ENCODE measurements around the gene RXRG. TPM values are rescaled to one million over a fixed set of nuclear protein-coding genes. Genes with fewer than 3 reads are reported as not detected.

The RXRG gene
- total RNA-seq, 1 experiment from 2014 or later: not detected

DNA sequence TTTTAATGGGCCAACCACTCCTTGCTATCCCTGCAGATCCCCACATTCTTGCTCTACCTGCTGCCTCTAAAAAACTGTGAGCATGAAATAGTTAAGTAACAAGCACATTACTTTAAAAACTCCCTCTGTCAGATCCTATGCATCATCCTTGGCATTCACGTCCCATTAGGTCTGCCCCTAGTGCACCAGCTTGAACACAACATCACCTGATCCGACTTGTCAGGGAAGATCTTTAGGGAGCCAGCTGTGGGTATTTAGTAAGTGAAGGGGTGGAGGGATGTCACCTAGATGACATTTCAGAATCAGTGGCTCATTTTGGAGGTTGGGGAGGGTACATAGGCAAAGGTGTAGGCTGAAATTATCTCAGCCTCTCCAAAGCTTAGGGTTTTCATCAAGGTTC, 33.5 kb downstream of the RXRG start:
- ChIA-PET POLR2A (no interaction called here), CTCF (no interaction called here), RAD21 (ENCODE audit: low non-redundant PET in 1 of 2, low total read pairs in 2 of 2, uncharacterized antibody in 2 of 2, unreplicated experiment in 2 of 2) (no interaction called here)
- Histone ChIP-seq H3K4me3 (replicated peaks in 1 of 2; ENCODE audit: low read depth in 1 of 2, low read length in 2 of 2) (no peak overlapping the region), H3K4me1 (ENCODE audit: control insufficient read depth in 1 of 2, insufficient read depth in 2 of 2, low read length in 2 of 2) (no peaks in the 10 kb centered on the region), H4K20me1 (ENCODE audit: insufficient read depth) (no peaks in the 10 kb centered on the region), H3K9me3 (ENCODE audit: control insufficient read depth in 1 of 2, insufficient read depth in 1 of 2, low read depth in 1 of 2, low read length in 2 of 2) (no peaks in the 10 kb centered on the region), H3K9me2 (ENCODE audit: insufficient read depth) (no peaks in the 10 kb centered on the region), H2AFZ (ENCODE audit: low read depth, low read length, poor library complexity, severe bottlenecking) (no peak overlapping the region), H3K27me3 (ENCODE audit: insufficient read depth, low read length) (peaks cover 48% of the 10 kb centered on the region), H3K4me2 (ENCODE audit: low read length) (no peak overlapping the region), H3K36me3 (ENCODE audit: control insufficient read depth in 1 of 2, insufficient read depth in 2 of 2, low read length in 2 of 2) (no peaks in the 10 kb centered on the region), H3K9ac (ENCODE audit: low read length) (no peak overlapping the region), H3K27ac (ENCODE audit: low read depth, low read length) (no peak overlapping the region), H3K79me2 (ENCODE audit: insufficient read depth, low read length) (no peaks in the 10 kb centered on the region)
- BruUV-seq (replicated peaks): no TSS peak
- intact Hi-C loops (cut with micrococcal nuclease): no loop called here
- TF ChIP-seq, protein P1, sequence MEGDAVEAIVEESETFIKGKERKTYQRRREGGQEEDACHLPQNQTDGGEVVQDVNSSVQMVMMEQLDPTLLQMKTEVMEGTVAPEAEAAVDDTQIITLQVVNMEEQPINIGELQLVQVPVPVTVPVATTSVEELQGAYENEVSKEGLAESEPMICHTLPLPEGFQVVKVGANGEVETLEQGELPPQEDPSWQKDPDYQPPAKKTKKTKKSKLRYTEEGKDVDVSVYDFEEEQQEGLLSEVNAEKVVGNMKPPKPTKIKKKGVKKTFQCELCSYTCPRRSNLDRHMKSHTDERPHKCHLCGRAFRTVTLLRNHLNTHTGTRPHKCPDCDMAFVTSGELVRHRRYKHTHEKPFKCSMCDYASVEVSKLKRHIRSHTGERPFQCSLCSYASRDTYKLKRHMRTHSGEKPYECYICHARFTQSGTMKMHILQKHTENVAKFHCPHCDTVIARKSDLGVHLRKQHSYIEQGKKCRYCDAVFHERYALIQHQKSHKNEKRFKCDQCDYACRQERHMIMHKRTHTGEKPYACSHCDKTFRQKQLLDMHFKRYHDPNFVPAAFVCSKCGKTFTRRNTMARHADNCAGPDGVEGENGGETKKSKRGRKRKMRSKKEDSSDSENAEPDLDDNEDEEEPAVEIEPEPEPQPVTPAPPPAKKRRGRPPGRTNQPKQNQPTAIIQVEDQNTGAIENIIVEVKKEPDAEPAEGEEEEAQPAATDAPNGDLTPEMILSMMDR (IDR thresholded peaks at IDR 0.05 in 2 of 3, conservative IDR thresholded peaks at IDR 0.05 in 1 of 3; ENCODE audit: borderline replicate concordance in 1 of 3, insufficient read depth in 1 of 3, low read depth in 2 of 3, low read length in 2 of 3): 0 out of 6 replicates have a peak, but pooled peaks of 1 of the 3 experiments have one; percentile 2
- no peak for TF ChIP-seq EZH2phosphoT487 (IDR thresholded peaks at IDR 0.05; ENCODE audit: borderline replicate concordance)
- ATAC-seq: peak; percentile 47; the same call in 1 of the 2 replicates
- DNase-seq (ENCODE audit: low read depth, low spot score): no peak

DNA sequence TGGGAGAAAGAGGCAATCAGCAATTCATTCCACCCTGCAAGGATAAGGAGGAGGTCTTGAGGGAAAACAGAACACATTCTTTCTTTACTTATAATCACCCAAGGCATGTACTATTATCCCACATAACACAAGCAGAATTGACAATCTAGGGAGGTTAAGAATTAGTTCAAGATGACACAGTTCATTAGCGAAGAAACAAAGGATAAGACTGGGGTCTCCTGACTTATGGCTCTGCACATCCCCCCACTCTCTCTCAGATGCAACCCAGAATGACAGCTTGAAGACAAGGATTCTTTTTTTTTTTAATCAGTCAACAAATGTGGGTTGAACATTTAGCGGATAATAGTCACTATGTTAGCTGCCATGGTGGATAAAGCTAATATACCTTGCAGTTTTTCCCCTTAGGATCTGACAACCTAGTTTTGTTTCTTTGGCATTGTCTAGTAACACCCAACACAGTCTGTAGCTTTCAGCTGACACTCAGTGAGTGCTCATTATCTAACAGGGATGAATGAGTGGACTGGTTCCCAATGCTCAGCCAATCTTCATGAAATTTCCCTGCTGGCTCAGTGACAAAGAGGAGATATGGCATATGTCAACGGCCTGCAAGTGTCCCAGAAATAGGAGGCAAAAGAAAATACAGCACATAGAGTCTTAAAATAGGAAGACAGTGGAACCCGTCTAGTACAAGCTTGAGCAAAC, 35.1 kb downstream of the RXRG start:
- ChIA-PET CTCF (interaction anchor here (0.8 to 0.9 kb wide), 2 partner anchors 41 to 181 kb away, joined by 3 to 6 read pairs; no protein-coding TSS in a partner anchor), RAD21 (ENCODE audit: low non-redundant PET in 1 of 2, low total read pairs in 2 of 2, uncharacterized antibody in 2 of 2, unreplicated experiment in 2 of 2) (no interaction called here), POLR2A (no interaction called here)
- no peak for ATAC-seq
- no peaks in the 10 kb centered on the region for H3K9me2 ChIP-seq (ENCODE audit: insufficient read depth)
- no TSS peak for BruUV-seq (replicated peaks)
- no peak overlapping the region for H3K4me2 ChIP-seq (ENCODE audit: low read length)
- H3K36me3 ChIP-seq (ENCODE audit: control insufficient read depth in 1 of 2, insufficient read depth in 2 of 2, low read length in 2 of 2): no peaks in the 10 kb centered on the region
- H3K79me2 ChIP-seq (ENCODE audit: insufficient read depth, low read length): no peaks in the 10 kb centered on the region
- no peaks in the 10 kb centered on the region for H4K20me1 ChIP-seq (ENCODE audit: insufficient read depth)
- no peak overlapping the region for H3K4me3 ChIP-seq (replicated peaks in 1 of 2; ENCODE audit: low read depth in 1 of 2, low read length in 2 of 2)
- H3K9ac ChIP-seq (ENCODE audit: low read length): no peak overlapping the region
- no peaks in the 10 kb centered on the region for H3K9me3 ChIP-seq (ENCODE audit: control insufficient read depth in 1 of 2, insufficient read depth in 1 of 2, low read depth in 1 of 2, low read length in 2 of 2)
- DNase-seq (ENCODE audit: low read depth, low spot score): no peak
- no peaks in the 10 kb centered on the region for H3K4me1 ChIP-seq (ENCODE audit: control insufficient read depth in 1 of 2, insufficient read depth in 2 of 2, low read length in 2 of 2)
- peaks cover 32% of the 10 kb centered on the region for H3K27me3 ChIP-seq (ENCODE audit: insufficient read depth, low read length)
- H3K27ac ChIP-seq (ENCODE audit: low read depth, low read length): no peak overlapping the region
- intact Hi-C loops (cut with micrococcal nuclease): loop anchor here (10.0 kb wide), 1 partner anchor 305 kb away; no protein-coding TSS in a partner anchor
- no peak overlapping the region for H2AFZ ChIP-seq (ENCODE audit: low read depth, low read length, poor library complexity, severe bottlenecking)
- TF ChIP-seq, protein P2, sequence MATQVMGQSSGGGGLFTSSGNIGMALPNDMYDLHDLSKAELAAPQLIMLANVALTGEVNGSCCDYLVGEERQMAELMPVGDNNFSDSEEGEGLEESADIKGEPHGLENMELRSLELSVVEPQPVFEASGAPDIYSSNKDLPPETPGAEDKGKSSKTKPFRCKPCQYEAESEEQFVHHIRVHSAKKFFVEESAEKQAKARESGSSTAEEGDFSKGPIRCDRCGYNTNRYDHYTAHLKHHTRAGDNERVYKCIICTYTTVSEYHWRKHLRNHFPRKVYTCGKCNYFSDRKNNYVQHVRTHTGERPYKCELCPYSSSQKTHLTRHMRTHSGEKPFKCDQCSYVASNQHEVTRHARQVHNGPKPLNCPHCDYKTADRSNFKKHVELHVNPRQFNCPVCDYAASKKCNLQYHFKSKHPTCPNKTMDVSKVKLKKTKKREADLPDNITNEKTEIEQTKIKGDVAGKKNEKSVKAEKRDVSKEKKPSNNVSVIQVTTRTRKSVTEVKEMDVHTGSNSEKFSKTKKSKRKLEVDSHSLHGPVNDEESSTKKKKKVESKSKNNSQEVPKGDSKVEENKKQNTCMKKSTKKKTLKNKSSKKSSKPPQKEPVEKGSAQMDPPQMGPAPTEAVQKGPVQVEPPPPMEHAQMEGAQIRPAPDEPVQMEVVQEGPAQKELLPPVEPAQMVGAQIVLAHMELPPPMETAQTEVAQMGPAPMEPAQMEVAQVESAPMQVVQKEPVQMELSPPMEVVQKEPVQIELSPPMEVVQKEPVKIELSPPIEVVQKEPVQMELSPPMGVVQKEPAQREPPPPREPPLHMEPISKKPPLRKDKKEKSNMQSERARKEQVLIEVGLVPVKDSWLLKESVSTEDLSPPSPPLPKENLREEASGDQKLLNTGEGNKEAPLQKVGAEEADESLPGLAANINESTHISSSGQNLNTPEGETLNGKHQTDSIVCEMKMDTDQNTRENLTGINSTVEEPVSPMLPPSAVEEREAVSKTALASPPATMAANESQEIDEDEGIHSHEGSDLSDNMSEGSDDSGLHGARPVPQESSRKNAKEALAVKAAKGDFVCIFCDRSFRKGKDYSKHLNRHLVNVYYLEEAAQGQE (IDR thresholded peaks at IDR 0.05; ENCODE audit: low read depth): no peak
- no peak for TF ChIP-seq ZFX (IDR thresholded peaks at IDR 0.05)
- TF ChIP-seq, protein P1 (IDR thresholded peaks at IDR 0.05 in 2 of 3, conservative IDR thresholded peaks at IDR 0.05 in 1 of 3; ENCODE audit: borderline replicate concordance in 1 of 3, insufficient read depth in 1 of 3, low read depth in 2 of 3, low read length in 2 of 3): no peak
- TF ChIP-seq, protein P3, sequence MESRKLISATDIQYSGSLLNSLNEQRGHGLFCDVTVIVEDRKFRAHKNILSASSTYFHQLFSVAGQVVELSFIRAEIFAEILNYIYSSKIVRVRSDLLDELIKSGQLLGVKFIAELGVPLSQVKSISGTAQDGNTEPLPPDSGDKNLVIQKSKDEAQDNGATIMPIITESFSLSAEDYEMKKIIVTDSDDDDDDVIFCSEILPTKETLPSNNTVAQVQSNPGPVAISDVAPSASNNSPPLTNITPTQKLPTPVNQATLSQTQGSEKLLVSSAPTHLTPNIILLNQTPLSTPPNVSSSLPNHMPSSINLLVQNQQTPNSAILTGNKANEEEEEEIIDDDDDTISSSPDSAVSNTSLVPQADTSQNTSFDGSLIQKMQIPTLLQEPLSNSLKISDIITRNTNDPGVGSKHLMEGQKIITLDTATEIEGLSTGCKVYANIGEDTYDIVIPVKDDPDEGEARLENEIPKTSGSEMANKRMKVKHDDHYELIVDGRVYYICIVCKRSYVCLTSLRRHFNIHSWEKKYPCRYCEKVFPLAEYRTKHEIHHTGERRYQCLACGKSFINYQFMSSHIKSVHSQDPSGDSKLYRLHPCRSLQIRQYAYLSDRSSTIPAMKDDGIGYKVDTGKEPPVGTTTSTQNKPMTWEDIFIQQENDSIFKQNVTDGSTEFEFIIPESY (IDR thresholded peaks at IDR 0.05; ENCODE audit: extremely low read depth, insufficient replicate concordance, low read length): no peak
- no peak for TF ChIP-seq SRF (IDR thresholded peaks at IDR 0.05; ENCODE audit: low read depth)

All from HCT116 (cell line).